ENCODE measurements around the gene TBX6.
A peak's percentile ranks its signal among the peaks of the same experiment; 100 is the strongest.

TBX6 gene

DNA sequence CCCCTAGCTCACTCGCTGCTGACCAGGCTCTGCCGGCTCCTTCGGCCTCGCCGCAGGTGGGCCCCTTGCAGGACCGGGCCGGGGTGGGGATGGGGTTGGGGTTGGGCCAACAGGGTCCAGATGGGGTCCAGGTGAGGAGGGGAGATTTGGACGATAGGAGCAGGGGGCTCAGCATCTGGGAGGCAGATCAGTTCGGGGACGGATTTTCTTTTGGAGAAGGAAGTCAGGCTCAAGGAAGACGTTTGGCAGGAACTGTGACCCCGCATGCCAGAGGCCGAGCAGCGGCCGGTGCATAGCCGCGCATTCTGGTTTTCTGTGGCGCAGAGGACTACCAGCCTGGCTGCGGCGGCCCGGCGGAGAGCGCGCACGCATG, 27.0 kb downstream of the TBX6 start:
- H3K27ac ChIP-seq (ENCODE audit: low read depth, low read length, poor library complexity, severe bottlenecking), result peak overlapping the region; percentile 90
- no peaks in the 10 kb centered on the region for H3K27me3 ChIP-seq (ENCODE audit: insufficient read depth, low read length)
- H3K9me2 ChIP-seq (ENCODE audit: low read depth, low read length), result no peaks in the 10 kb centered on the region
- H3K9me3 ChIP-seq (ENCODE audit: low read length), result no peaks in the 10 kb centered on the region
- no peak for TF ChIP-seq EZH2 (IDR thresholded peaks at IDR 0.05; ENCODE audit: borderline replicate concordance, low read length)
- TF ChIP-seq, protein P1, sequence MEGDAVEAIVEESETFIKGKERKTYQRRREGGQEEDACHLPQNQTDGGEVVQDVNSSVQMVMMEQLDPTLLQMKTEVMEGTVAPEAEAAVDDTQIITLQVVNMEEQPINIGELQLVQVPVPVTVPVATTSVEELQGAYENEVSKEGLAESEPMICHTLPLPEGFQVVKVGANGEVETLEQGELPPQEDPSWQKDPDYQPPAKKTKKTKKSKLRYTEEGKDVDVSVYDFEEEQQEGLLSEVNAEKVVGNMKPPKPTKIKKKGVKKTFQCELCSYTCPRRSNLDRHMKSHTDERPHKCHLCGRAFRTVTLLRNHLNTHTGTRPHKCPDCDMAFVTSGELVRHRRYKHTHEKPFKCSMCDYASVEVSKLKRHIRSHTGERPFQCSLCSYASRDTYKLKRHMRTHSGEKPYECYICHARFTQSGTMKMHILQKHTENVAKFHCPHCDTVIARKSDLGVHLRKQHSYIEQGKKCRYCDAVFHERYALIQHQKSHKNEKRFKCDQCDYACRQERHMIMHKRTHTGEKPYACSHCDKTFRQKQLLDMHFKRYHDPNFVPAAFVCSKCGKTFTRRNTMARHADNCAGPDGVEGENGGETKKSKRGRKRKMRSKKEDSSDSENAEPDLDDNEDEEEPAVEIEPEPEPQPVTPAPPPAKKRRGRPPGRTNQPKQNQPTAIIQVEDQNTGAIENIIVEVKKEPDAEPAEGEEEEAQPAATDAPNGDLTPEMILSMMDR (IDR thresholded peaks at IDR 0.05; ENCODE audit: low read length), result no peak
- H3K4me3 ChIP-seq (ENCODE audit: low read depth, low read length, poor library complexity, severe bottlenecking), result peak overlapping the region; percentile 78
- peaks cover 13% of the 10 kb centered on the region for H3K79me2 ChIP-seq (ENCODE audit: insufficient read depth, low read length)
- H3K36me3 ChIP-seq (ENCODE audit: insufficient read depth, low read length), result peaks cover 39% of the 10 kb centered on the region
- no peak overlapping the region for H2AFZ ChIP-seq (ENCODE audit: low read length)
- no peaks in the 10 kb centered on the region for H4K20me1 ChIP-seq (ENCODE audit: insufficient read depth, low read length)
- H3K4me1 ChIP-seq (ENCODE audit: insufficient read depth, low read length, severe bottlenecking), result peaks cover 47% of the 10 kb centered on the region
- H3K4me2 ChIP-seq (ENCODE audit: low read length), result peak overlapping the region; percentile 82
- peak overlapping the region; percentile 94 for H3K9ac ChIP-seq (ENCODE audit: low read length)
- no peaks in the 10 kb centered on the region for H3F3A ChIP-seq (ENCODE audit: insufficient read depth, low read length)

DNA sequence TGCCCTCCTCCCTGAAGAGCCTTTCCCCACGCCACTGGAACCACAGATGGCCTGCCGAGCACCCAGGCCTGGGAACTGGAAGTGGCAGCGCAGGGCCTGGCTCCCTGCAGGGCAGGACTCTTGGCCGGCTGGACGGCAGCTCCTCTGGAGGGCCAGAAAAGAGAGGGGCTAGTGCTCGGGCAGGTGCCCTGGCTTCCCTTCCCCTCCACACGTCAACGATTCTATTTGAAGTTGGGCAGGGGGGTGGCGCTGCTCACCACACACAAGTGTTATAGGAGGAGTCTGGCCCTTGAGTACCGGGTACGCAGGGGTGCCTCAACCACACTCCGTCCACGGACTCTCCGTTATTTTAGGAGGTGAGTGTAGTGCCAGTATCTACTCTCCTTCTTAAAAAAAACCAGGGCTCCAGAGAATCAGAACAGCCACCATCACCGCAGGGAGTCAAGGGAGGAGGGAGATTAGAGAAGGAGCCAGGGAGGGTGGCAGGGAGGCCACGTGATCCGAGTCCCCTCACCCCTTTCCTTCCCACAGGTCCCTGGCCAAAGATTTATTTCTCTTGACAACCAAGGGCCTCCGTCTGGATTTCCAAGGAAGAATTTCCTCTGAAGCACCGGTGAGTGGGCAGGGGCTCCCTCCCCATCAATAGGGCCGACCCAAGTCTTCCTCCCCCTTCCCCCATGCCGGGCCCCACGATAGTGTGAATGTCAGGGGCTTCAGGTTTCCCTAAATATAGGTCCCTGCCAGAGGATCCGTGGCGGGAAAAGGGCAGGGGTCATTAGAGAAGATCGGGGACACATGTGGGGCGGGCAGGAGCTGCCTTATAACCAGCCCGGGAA, 27.6 kb downstream of the TBX6 start:
- H3K9me3 ChIP-seq (ENCODE audit: low read length), result no peaks in the 10 kb centered on the region
- peaks cover 33% of the 10 kb centered on the region for H3K36me3 ChIP-seq (ENCODE audit: insufficient read depth, low read length)
- peak overlapping the region; percentile 78 for H3K4me3 ChIP-seq (ENCODE audit: low read depth, low read length, poor library complexity, severe bottlenecking)
- peaks cover 13% of the 10 kb centered on the region for H3K79me2 ChIP-seq (ENCODE audit: insufficient read depth, low read length)
- peaks cover 41% of the 10 kb centered on the region for H3K4me1 ChIP-seq (ENCODE audit: insufficient read depth, low read length, severe bottlenecking)
- H3K27ac ChIP-seq (ENCODE audit: low read depth, low read length, poor library complexity, severe bottlenecking), result peak overlapping the region; percentile 90
- H3F3A ChIP-seq (ENCODE audit: insufficient read depth, low read length), result no peaks in the 10 kb centered on the region
- TF ChIP-seq, protein P1 (IDR thresholded peaks at IDR 0.05; ENCODE audit: low read length), result peak; percentile 60
- TF ChIP-seq EZH2 (IDR thresholded peaks at IDR 0.05; ENCODE audit: borderline replicate concordance, low read length), result no peak
- no peaks in the 10 kb centered on the region for H4K20me1 ChIP-seq (ENCODE audit: insufficient read depth, low read length)
- no peak overlapping the region for H2AFZ ChIP-seq (ENCODE audit: low read length)
- H3K9ac ChIP-seq (ENCODE audit: low read length), result peak overlapping the region; percentile 94
- H3K4me2 ChIP-seq (ENCODE audit: low read length), result peak overlapping the region; percentile 82
- no peaks in the 10 kb centered on the region for H3K9me2 ChIP-seq (ENCODE audit: low read depth, low read length)
- H3K27me3 ChIP-seq (ENCODE audit: insufficient read depth, low read length), result no peaks in the 10 kb centered on the region

DNA sequence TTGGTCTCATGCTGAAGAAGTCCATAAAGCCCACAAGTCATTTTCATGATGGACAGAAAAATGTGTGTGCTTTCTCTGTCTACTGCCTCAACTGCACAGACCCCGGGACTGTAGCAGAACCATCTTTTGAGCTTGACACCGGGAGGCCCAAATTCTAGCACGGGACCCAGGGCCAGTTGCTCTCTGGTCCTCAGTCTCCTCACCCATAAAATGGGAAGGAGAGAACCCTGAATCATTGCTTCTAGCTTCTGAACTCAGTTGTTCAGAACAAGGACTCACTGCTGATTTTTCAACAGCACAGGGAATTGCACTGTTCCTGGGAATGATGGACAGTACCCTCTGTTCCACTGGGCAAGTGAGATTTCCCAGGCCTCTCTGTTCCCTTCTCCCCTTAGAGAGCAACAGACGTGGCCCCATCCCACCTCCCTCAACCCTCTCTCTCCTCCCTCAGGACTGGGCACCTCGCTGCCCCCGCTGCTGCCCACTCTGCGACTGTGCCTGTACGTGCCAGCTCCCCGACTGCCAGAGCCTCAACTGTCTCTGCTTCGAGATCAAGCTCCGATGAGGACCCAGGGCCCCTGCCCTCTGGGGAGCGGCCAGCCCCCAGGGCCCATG, 28.3 kb downstream of the TBX6 start:
- Histone ChIP-seq H3K27me3 (ENCODE audit: insufficient read depth, low read length) (no peaks in the 10 kb centered on the region), H3K9me3 (ENCODE audit: low read length) (no peaks in the 10 kb centered on the region), H3K4me3 (ENCODE audit: low read depth, low read length, poor library complexity, severe bottlenecking) (peak overlapping the region; percentile 78), H4K20me1 (ENCODE audit: insufficient read depth, low read length) (no peaks in the 10 kb centered on the region), H3K4me1 (ENCODE audit: insufficient read depth, low read length, severe bottlenecking) (peaks cover 33% of the 10 kb centered on the region), H3K27ac (ENCODE audit: low read depth, low read length, poor library complexity, severe bottlenecking) (peak overlapping the region; percentile 90), H2AFZ (ENCODE audit: low read length) (no peak overlapping the region), H3K4me2 (ENCODE audit: low read length) (peak overlapping the region; percentile 82), H3F3A (ENCODE audit: insufficient read depth, low read length) (no peaks in the 10 kb centered on the region), H3K79me2 (ENCODE audit: insufficient read depth, low read length) (peaks cover 13% of the 10 kb centered on the region), H3K36me3 (ENCODE audit: insufficient read depth, low read length) (peaks cover 26% of the 10 kb centered on the region), H3K9me2 (ENCODE audit: low read depth, low read length) (no peaks in the 10 kb centered on the region), H3K9ac (ENCODE audit: low read length) (peak overlapping the region; percentile 94)
- no peak for TF ChIP-seq EZH2 (IDR thresholded peaks at IDR 0.05; ENCODE audit: borderline replicate concordance, low read length)
